Measurements from ENCODE around the gene ADORA2B.

The ADORA2B gene

GRCh38 chr17:15999141-15999973 is 54.4 kb downstream of the ADORA2B start, which contains the start of the genes TTC19 and ZSWIM7:
TSS of gene TTC19 (plus strand) at chr17:15999824. CDS start at chr17:15999849, 25 bp downstream.
TSS of gene ZSWIM7 (minus strand) at chr17:15999704. CDS start at chr17:15999594, 110 bp downstream.
- DNase-seq: peak; percentile 91

GRCh38 chr17:15999974-16000827 is 55.3 kb downstream of the ADORA2B start:
- no peak for DNase-seq

- no peak for DNase-seq
These were observed 56.4 kb downstream of the ADORA2B start for GRCh38 chr17:16001226-16001897.

- DNase-seq: no peak
These were observed 57.9 kb downstream of the ADORA2B start for GRCh38 chr17:16002708-16003260.

- DNase-seq: no peak
These were observed 58.9 kb downstream of the ADORA2B start for GRCh38 chr17:16003841-16004240.

GRCh38 chr17:16005636-16006035 is 60.7 kb downstream of the ADORA2B start:
- no peak for DNase-seq

GRCh38 chr17:16007439-16007838 is 62.5 kb downstream of the ADORA2B start:
- no peak for DNase-seq

- no peak for DNase-seq
These were observed 69.0 kb downstream of the ADORA2B start for GRCh38 chr17:16013943-16014407.

GRCh38 chr17:16019347-16019746 is 74.4 kb downstream of the ADORA2B start:
- no peak for DNase-seq

GRCh38 chr17:16023881-16024280 is 79.0 kb downstream of the ADORA2B start:
- DNase-seq: no peak

- DNase-seq: no peak
These were observed 80.3 kb downstream of the ADORA2B start for GRCh38 chr17:16025202-16025601.
